Left ventricle myocardium inferior (tissue), 1 donor: ENCODE data around the gene CKAP4. TPM values are rescaled to one million over a fixed set of nuclear protein-coding genes. Genes with fewer than 3 reads are reported as not detected.

Source experiments
- DNase-seq: peaks from one replicate; pipeline ENCODE4 v3.0.0-alpha.2; 2020
- H3K27ac ChIP-seq: fragments of 200-600 bp; replicated peaks from 2 replicates; pipeline ENCODE4 v1.8.0; 2021
- H3K27me3 ChIP-seq: fragments of 200-600 bp; 2 replicates; pipeline ENCODE4 v1.8.0; 2021; ENCODE audit warnings: low read depth
- H3K36me3 ChIP-seq: fragments of 200-600 bp; 2 replicates; pipeline ENCODE4 v1.8.0; 2021
- H3K4me1 ChIP-seq: fragments of 200-600 bp; 2 replicates; pipeline ENCODE4 v1.8.0; 2021
- H3K4me3 ChIP-seq: fragments of 200-600 bp; 2 replicates; pipeline ENCODE4 v1.8.0; 2021; ENCODE audit warnings: mild to moderate bottlenecking, moderate library complexity
- H3K9me3 ChIP-seq: fragments of 200-600 bp; replicated peaks from 2 replicates; pipeline ENCODE4 v1.8.0; 2021
- CTCF ChIP-seq: fragments of 200-600 bp; IDR thresholded peaks from 2 replicates; pipeline ENCODE4 v1.8.0; 2021; ENCODE audit warnings: antibody characterized with exemption, mild to moderate bottlenecking, borderline replicate concordance
- intact Hi-C: fragments of 100-400 bp; cut with micrococcal nuclease; formaldehyde crosslinking; loops from one replicate; pipeline ENCODE4 v1.11.0; 2022
- total RNA-seq: library from RNA; stranded (reverse); fragmentation: NEBNext Ultra II Directional; extraction: Animal tissue kit (Norgen Biotek cat#: 25700); gene quantifications from one replicate; pipeline ENCODE4 v1.2.1, GENCODE V29; 2021
- donor health status: DM: no; HTN: yes; CAD: no; lungs with severe emphysema.

CKAP4 gene
- total RNA-seq, 1 donor from 2014 or later = 51.8 TPM

- H3K4me1 ChIP-seq = peaks cover 26% of the 10 kb centered on the region
- intact Hi-C loops = no loop called here
- peak overlapping the region; percentile 9 for H3K27ac ChIP-seq
- H3K27me3 ChIP-seq = no peaks in the 10 kb centered on the region
- H3K36me3 ChIP-seq = no peaks in the 10 kb centered on the region
- no peak for DNase-seq
- H3K4me3 ChIP-seq = no peak overlapping the region
- H3K9me3 ChIP-seq = peaks cover 7% of the 10 kb centered on the region
- no peak for TF ChIP-seq CTCF
Measured at GRCh38 chr12:106285982-106286381, 38.2 kb upstream of the CKAP4 start.

GRCh38 chr12:106284358-106285105 lies 36.7 kb upstream of the CKAP4 start:
- Histone ChIP-seq H3K9me3 (peaks cover 7% of the 10 kb centered on the region), H3K36me3 (no peaks in the 10 kb centered on the region), H3K27ac (peak overlapping the region; percentile 72), H3K4me3 (no peak overlapping the region), H3K27me3 (no peaks in the 10 kb centered on the region), H3K4me1 (peaks cover 33% of the 10 kb centered on the region)
- intact Hi-C loops = loop anchor here (5.0 kb wide), 1 partner anchor 57 kb away; no protein-coding TSS in a partner anchor
- TF ChIP-seq CTCF = no peak
- no peak for DNase-seq

- intact Hi-C loops = loop anchor here (5.0 kb wide), 1 partner anchor 55 kb away; no protein-coding TSS in a partner anchor
Measured at GRCh38 chr12:106282457-106283097, 34.8 kb upstream of the CKAP4 start.

GRCh38 chr12:106281804-106282203 lies 34.0 kb upstream of the CKAP4 start:
- H3K4me3 ChIP-seq = no peak overlapping the region
- no peaks in the 10 kb centered on the region for H3K27me3 ChIP-seq
- H3K27ac ChIP-seq = peak overlapping the region; percentile 53
- TF ChIP-seq CTCF = no peak
- no peaks in the 10 kb centered on the region for H3K36me3 ChIP-seq
- DNase-seq = no peak
- peaks cover 33% of the 10 kb centered on the region for H3K4me1 ChIP-seq
- intact Hi-C loops = loop anchor here (5.0 kb wide), 1 partner anchor 55 kb away; no protein-coding TSS in a partner anchor
- H3K9me3 ChIP-seq = peaks cover 7% of the 10 kb centered on the region

More at GRCh38 chr12:106282457-106283097, 34.8 kb upstream of the CKAP4 start:
- H3K4me3 ChIP-seq = no peak overlapping the region
- H3K9me3 ChIP-seq = peaks cover 7% of the 10 kb centered on the region
- H3K36me3 ChIP-seq = no peaks in the 10 kb centered on the region
- H3K27me3 ChIP-seq = no peaks in the 10 kb centered on the region
- peak; percentile 78 for TF ChIP-seq CTCF
- no peak overlapping the region for H3K27ac ChIP-seq
- DNase-seq = peak; percentile 38
- H3K4me1 ChIP-seq = peaks cover 33% of the 10 kb centered on the region

GRCh38 chr12:106281056-106281782 lies 33.4 kb upstream of the CKAP4 start:
- no peak overlapping the region for H3K4me3 ChIP-seq
- intact Hi-C loops = loop anchor here (5.0 kb wide), 1 partner anchor 54 kb away; no protein-coding TSS in a partner anchor
- H3K36me3 ChIP-seq = no peaks in the 10 kb centered on the region
- peaks cover 33% of the 10 kb centered on the region for H3K4me1 ChIP-seq
- peak overlapping the region; percentile 53 for H3K27ac ChIP-seq
- no peak for TF ChIP-seq CTCF
- peaks cover 7% of the 10 kb centered on the region for H3K9me3 ChIP-seq
- DNase-seq = no peak
- no peaks in the 10 kb centered on the region for H3K27me3 ChIP-seq
